ENCODE measurements around the gene PRKCH.

The PRKCH gene

GRCh38 chr14:61589691-61590581 is 268.6 kb downstream of the PRKCH start (continued):
- TF ChIP-seq PATZ1 (CRISPR knock-in tag; IDR thresholded peaks at IDR 0.05; ENCODE audit: borderline replicate concordance) = no peak
- TF ChIP-seq CSDC2 (CRISPR knock-in tag; IDR thresholded peaks at IDR 0.05) = no peak

DNA sequence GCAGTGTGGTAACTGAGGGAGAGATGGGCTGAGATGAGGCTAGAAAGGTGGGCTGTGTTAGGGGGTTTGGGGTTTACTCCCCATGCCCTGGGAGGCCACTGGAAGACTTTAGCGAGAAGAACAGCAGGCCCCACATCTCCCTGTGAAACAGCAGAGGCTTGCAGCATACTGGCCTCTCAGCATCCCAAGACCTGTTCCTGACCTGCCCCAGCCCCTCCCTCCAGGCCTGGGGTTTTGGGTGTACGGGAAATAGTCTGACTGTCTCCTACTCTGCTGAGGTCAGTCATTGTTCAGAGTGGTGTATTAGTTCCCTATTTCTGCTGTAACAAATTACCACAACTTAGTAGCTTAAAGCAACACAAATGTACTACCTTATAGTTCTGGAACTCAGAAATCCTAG is 270.5 kb downstream of the PRKCH start:
- TF ChIP-seq ZC3H10 (CRISPR knock-in tag; IDR thresholded peaks at IDR 0.05) = no peak
- no peak for TF ChIP-seq ZFP30 (CRISPR knock-in tag; IDR thresholded peaks at IDR 0.05)
- TF ChIP-seq ZFP3 (CRISPR knock-in tag; IDR thresholded peaks at IDR 0.05) = no peak
- no peak for TF ChIP-seq BACH2 (CRISPR knock-in tag; IDR thresholded peaks at IDR 0.05; ENCODE audit: borderline replicate concordance)
- no peak for TF ChIP-seq CSRNP3 (CRISPR knock-in tag; IDR thresholded peaks at IDR 0.05)
- TF ChIP-seq ESRRG (CRISPR knock-in tag; IDR thresholded peaks at IDR 0.05) = no peak
- TF ChIP-seq ZNF70 (CRISPR knock-in tag; IDR thresholded peaks at IDR 0.05) = no peak
- TF ChIP-seq ARNTL (CRISPR knock-in tag; IDR thresholded peaks at IDR 0.05; ENCODE audit: borderline replicate concordance, low read depth) = no peak
- no peak for TF ChIP-seq PPARA (CRISPR knock-in tag; IDR thresholded peaks at IDR 0.05; ENCODE audit: borderline replicate concordance)
- TF ChIP-seq ZNF8 (CRISPR knock-in tag; IDR thresholded peaks at IDR 0.05) = no peak
- no peak for TF ChIP-seq PATZ1 (CRISPR knock-in tag; IDR thresholded peaks at IDR 0.05; ENCODE audit: borderline replicate concordance)
- no peak for TF ChIP-seq SNAI2 (CRISPR knock-in tag; IDR thresholded peaks at IDR 0.05)
- no peak for TF ChIP-seq TSHZ2 (CRISPR knock-in tag; IDR thresholded peaks at IDR 0.05)
- TF ChIP-seq CSDC2 (CRISPR knock-in tag; IDR thresholded peaks at IDR 0.05) = no peak
- no peak for ATAC-seq

GRCh38 chr14:61593330-61593729 is 272.0 kb downstream of the PRKCH start:
- TF ChIP-seq TSHZ2 (CRISPR knock-in tag; IDR thresholded peaks at IDR 0.05) (no peak), CSDC2 (CRISPR knock-in tag; IDR thresholded peaks at IDR 0.05) (no peak), ZC3H10 (CRISPR knock-in tag; IDR thresholded peaks at IDR 0.05) (no peak), GLIS3 (CRISPR knock-in tag; IDR thresholded peaks at IDR 0.05) (no peak), ZNF8 (CRISPR knock-in tag; IDR thresholded peaks at IDR 0.05) (no peak)
- no peak for ATAC-seq

DNA sequence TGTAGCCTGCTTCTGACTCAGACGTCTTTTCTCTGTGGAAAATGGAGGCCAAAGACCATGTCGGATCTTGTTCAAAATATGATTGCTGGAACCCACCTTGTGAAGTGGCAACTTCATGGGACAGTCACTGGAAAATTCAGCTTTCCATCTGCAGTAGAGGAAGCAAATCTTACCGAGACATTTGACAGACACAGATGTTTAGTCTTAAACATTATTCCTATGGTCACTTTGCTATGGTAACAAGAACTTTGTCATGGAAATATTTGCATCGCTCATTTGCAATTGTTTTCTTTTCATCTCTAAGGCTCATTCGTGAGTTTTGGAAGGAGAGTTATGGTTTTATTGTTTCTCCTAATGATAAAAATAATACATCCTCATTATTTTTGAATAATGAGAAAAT is 275.6 kb downstream of the PRKCH start:
- ATAC-seq = peak; percentile 30; the same call in 1 of the 3 replicates
- no peak for TF ChIP-seq PATZ1 (CRISPR knock-in tag; IDR thresholded peaks at IDR 0.05; ENCODE audit: borderline replicate concordance)
- no peak for TF ChIP-seq GLIS3 (CRISPR knock-in tag; IDR thresholded peaks at IDR 0.05)
- TF ChIP-seq SNAI2 (CRISPR knock-in tag; IDR thresholded peaks at IDR 0.05) = no peak
- no peak for TF ChIP-seq CSDC2 (CRISPR knock-in tag; IDR thresholded peaks at IDR 0.05)
- TF ChIP-seq, protein P1, sequence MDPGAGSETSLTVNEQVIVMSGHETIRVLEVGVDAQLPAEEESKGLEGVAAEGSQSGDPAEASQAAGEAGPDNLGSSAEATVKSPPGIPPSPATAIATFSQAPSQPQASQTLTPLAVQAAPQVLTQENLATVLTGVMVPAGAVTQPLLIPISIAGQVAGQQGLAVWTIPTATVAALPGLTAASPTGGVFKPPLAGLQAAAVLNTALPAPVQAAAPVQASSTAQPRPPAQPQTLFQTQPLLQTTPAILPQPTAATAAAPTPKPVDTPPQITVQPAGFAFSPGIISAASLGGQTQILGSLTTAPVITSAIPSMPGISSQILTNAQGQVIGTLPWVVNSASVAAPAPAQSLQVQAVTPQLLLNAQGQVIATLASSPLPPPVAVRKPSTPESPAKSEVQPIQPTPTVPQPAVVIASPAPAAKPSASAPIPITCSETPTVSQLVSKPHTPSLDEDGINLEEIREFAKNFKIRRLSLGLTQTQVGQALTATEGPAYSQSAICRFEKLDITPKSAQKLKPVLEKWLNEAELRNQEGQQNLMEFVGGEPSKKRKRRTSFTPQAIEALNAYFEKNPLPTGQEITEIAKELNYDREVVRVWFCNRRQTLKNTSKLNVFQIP (CRISPR knock-in tag; IDR thresholded peaks at IDR 0.05; ENCODE audit: borderline replicate concordance, low read depth) = no peak
- no peak for TF ChIP-seq CSRNP3 (CRISPR knock-in tag; IDR thresholded peaks at IDR 0.05)
- TF ChIP-seq OSR1 (CRISPR knock-in tag; IDR thresholded peaks at IDR 0.05) = no peak
- TF ChIP-seq PPARA (CRISPR knock-in tag; IDR thresholded peaks at IDR 0.05; ENCODE audit: borderline replicate concordance) = no peak

Data from SK-N-SH treated with all-trans-retinoic acid at 6 μM for 48 hours (cell line).